ENCODE results near the gene GPR45. TPM values are rescaled to one million over a fixed set of nuclear protein-coding genes. Genes with fewer than 3 reads are reported as not detected.

The GPR45 gene
- total RNA-seq, 2 donors from 2014 or later = not detected

GRCh38 chr2:105272176-105272575 lies 30.6 kb downstream of the GPR45 start:
- TF ChIP-seq POLR2A (IDR thresholded peaks at IDR 0.05) = no peak
- no peak for TF ChIP-seq CTCF (IDR thresholded peaks at IDR 0.05)
- DNase-seq (no peak), ATAC-seq (no peak)
- Histone ChIP-seq H3K27ac (no peak overlapping the region), H3K9me3 (no peaks in the 10 kb centered on the region), H3K36me3 (replicated peaks in 1 of 2; ENCODE audit: insufficient read depth in 1 of 2, low read depth in 2 of 2) (peaks cover 9 to 43% of the 10 kb centered on the region in 2 donors), H3K27me3 (no peaks in the 10 kb centered on the region), H3K4me3 (no peak overlapping the region), H3K4me1 (no peaks in the 10 kb centered on the region)
- intact Hi-C loops (cut with DNase I) = no loop called here
- 83 to 84% methylated on average over 9 of the region's 9 CpGs for whole genome bisulfite sequencing, 2 donors

- Histone ChIP-seq H3K27me3 (no peaks in the 10 kb centered on the region), H3K4me3 (no peak overlapping the region), H3K36me3 (replicated peaks in 1 of 2; ENCODE audit: insufficient read depth in 1 of 2, low read depth in 2 of 2) (peaks cover 4 to 30% of the 10 kb centered on the region in 2 donors), H3K9me3 (no peaks in the 10 kb centered on the region), H3K4me1 (no peaks in the 10 kb centered on the region), H3K27ac (no peak overlapping the region)
- no peak for ATAC-seq
- no peak for DNase-seq
- intact Hi-C loops (cut with DNase I) = no loop called here
- WGBS, 2 donors = 82 to 87% methylated on average over 4 of the region's 4 CpGs
- TF ChIP-seq POLR2A (IDR thresholded peaks at IDR 0.05) (no peak), CTCF (IDR thresholded peaks at IDR 0.05) (no peak)
Observed at GRCh38 chr2:105274046-105274445, 32.5 kb downstream of the GPR45 start.

GRCh38 chr2:105278654-105279053 lies 37.1 kb downstream of the GPR45 start:
- Histone ChIP-seq H3K36me3 (replicated peaks in 1 of 2; ENCODE audit: insufficient read depth in 1 of 2, low read depth in 2 of 2) (peaks cover 0 to 19% of the 10 kb centered on the region in 2 donors), H3K27ac (no peak overlapping the region), H3K9me3 (no peaks in the 10 kb centered on the region), H3K4me1 (no peaks in the 10 kb centered on the region), H3K27me3 (no peaks in the 10 kb centered on the region), H3K4me3 (no peak overlapping the region)
- WGBS, 2 donors = 65 to 74% methylated on average over 5 of the region's 5 CpGs
- intact Hi-C loops (cut with DNase I) = no loop called here
- no peak for DNase-seq
- TF ChIP-seq POLR2A (IDR thresholded peaks at IDR 0.05) (no peak), CTCF (IDR thresholded peaks at IDR 0.05) (no peak)
- ATAC-seq = no peak

- Histone ChIP-seq H3K9me3 (no peaks in the 10 kb centered on the region), H3K36me3 (replicated peaks in 1 of 2; ENCODE audit: insufficient read depth in 1 of 2, low read depth in 2 of 2) (peaks cover 0 to 19% of the 10 kb centered on the region in 2 donors), H3K27ac (no peak overlapping the region), H3K27me3 (no peaks in the 10 kb centered on the region), H3K4me3 (no peak overlapping the region), H3K4me1 (no peaks in the 10 kb centered on the region)
- intact Hi-C loops (cut with DNase I) = no loop called here
- ATAC-seq (no peak), DNase-seq (no peak)
- 100% methylated on average over 1 of the region's 1 CpG for WGBS, 2 donors
- TF ChIP-seq POLR2A (IDR thresholded peaks at IDR 0.05) = no peak
- TF ChIP-seq CTCF (IDR thresholded peaks at IDR 0.05) = no peak
Observed at GRCh38 chr2:105279126-105279525, 37.6 kb downstream of the GPR45 start.

GRCh38 chr2:105280281-105280680 lies 38.7 kb downstream of the GPR45 start:
- H3K27ac ChIP-seq = no peak overlapping the region
- H3K4me3 ChIP-seq = no peak overlapping the region
- no peaks in the 10 kb centered on the region for H3K27me3 ChIP-seq
- intact Hi-C loops (cut with DNase I) = no loop called here
- H3K9me3 ChIP-seq = no peaks in the 10 kb centered on the region
- no peak for TF ChIP-seq CTCF (IDR thresholded peaks at IDR 0.05)
- DNase-seq = no peak
- ATAC-seq = no peak
- 84 to 89% methylated on average over 9 to 10 of the region's 10 CpGs for WGBS, 2 donors
- H3K4me1 ChIP-seq = no peaks in the 10 kb centered on the region
- peaks cover 0 to 10% of the 10 kb centered on the region in 2 donors for H3K36me3 ChIP-seq (replicated peaks in 1 of 2; ENCODE audit: insufficient read depth in 1 of 2, low read depth in 2 of 2)

All from body of pancreas (tissue), 4 donors.